Left ventricle myocardium inferior (tissue), 1 donor: Measurements from ENCODE around the gene PROM2. TPM values are rescaled to one million over a fixed set of nuclear protein-coding genes. Genes with fewer than 3 reads are reported as not detected.
A peak's percentile ranks its signal among the peaks of the same experiment; 100 is the strongest.

ENCODE experiments used
- DNase-seq: peaks from one replicate; pipeline ENCODE4 v3.0.0-alpha.2; 2020
- H3K27ac ChIP-seq: fragments of 200-600 bp; replicated peaks from 2 replicates; pipeline ENCODE4 v1.8.0; 2021
- H3K27me3 ChIP-seq: fragments of 200-600 bp; 2 replicates; pipeline ENCODE4 v1.8.0; 2021; ENCODE audit warnings: low read depth
- H3K36me3 ChIP-seq: fragments of 200-600 bp; 2 replicates; pipeline ENCODE4 v1.8.0; 2021
- H3K4me1 ChIP-seq: fragments of 200-600 bp; 2 replicates; pipeline ENCODE4 v1.8.0; 2021
- H3K4me3 ChIP-seq: fragments of 200-600 bp; 2 replicates; pipeline ENCODE4 v1.8.0; 2021; ENCODE audit warnings: mild to moderate bottlenecking, moderate library complexity
- H3K9me3 ChIP-seq: fragments of 200-600 bp; replicated peaks from 2 replicates; pipeline ENCODE4 v1.8.0; 2021
- intact Hi-C: fragments of 100-400 bp; cut with micrococcal nuclease; formaldehyde crosslinking; loops from one replicate; pipeline ENCODE4 v1.11.0; 2022
- long read RNA-seq: library from polyadenylated mRNA; unstranded; transcript quantifications from one replicate; pipeline ENCODE4 v2.0.0, GENCODE V29; 2021
- total RNA-seq: library from RNA; stranded (reverse); fragmentation: NEBNext Ultra II Directional; extraction: Animal tissue kit (Norgen Biotek cat#: 25700); gene quantifications from one replicate; pipeline ENCODE4 v1.2.1, GENCODE V29; 2021
- TF ChIP-seq, protein P1 (sequence below): fragments of 200-600 bp; IDR thresholded peaks from 2 replicates; pipeline ENCODE4 v1.8.0; 2021; ENCODE audit warnings: antibody characterized with exemption, mild to moderate bottlenecking, borderline replicate concordance
- donor health status: DM: no; HTN: yes; CAD: no; lungs with severe emphysema.

Gene PROM2
- total RNA-seq, result 1.4 TPM
- long read RNA-seq, result 0 reads

DNA sequence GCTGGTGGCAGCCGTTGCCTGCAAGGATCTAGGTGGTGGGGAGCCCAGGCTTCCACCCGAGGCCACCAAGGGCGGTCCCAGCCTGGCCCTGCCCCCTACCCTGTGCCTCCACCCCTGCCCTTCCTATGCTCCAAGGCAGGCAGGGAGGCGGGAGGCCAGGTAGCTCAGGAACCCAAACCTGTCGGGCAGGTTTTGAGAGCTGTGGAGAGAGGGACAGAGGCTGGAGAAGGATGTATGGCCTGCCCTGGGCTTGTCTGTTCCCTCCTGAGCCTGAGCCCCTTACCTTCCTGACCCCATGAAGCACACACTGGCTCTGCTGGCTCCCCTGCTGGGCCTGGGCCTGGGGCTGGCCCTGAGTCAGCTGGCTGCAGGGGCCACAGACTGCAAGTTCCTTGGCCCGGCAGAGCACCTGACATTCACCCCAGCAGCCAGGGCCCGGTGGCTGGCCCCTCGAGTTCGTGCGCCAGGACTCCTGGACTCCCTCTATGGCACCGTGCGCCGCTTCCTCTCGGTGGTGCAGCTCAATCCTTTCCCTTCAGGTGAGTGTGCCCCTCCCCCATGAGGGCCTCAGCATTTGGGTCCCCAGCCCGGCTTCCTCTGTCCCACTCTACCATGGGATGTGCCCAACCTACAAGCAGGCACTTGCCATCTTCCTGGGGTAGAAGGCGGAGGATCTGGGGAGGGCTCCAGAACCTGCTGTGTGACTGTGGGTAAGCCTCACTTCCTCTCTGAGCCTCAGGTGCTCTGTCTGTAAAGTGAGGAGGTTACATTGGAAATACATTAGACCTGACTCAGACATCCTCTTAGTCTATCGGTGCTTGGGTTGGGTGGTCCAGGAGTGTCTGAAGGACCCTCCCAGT lies at the start of gene PROM2:
PROM2 (plus strand) TSS at position 159 of the 860 bp plus-strand sequence; CDS start at position 296, 137 bp downstream.
- Histone ChIP-seq H3K36me3 (no peaks in the 10 kb centered on the region), H3K4me1 (no peaks in the 10 kb centered on the region), H3K9me3 (no peaks in the 10 kb centered on the region), H3K27me3 (no peaks in the 10 kb centered on the region), H3K4me3 (no peak within 1 kb of the TSS), H3K27ac (no peak within 1 kb of the TSS)
- intact Hi-C loops, result no loop called here
- TF ChIP-seq, protein P1, sequence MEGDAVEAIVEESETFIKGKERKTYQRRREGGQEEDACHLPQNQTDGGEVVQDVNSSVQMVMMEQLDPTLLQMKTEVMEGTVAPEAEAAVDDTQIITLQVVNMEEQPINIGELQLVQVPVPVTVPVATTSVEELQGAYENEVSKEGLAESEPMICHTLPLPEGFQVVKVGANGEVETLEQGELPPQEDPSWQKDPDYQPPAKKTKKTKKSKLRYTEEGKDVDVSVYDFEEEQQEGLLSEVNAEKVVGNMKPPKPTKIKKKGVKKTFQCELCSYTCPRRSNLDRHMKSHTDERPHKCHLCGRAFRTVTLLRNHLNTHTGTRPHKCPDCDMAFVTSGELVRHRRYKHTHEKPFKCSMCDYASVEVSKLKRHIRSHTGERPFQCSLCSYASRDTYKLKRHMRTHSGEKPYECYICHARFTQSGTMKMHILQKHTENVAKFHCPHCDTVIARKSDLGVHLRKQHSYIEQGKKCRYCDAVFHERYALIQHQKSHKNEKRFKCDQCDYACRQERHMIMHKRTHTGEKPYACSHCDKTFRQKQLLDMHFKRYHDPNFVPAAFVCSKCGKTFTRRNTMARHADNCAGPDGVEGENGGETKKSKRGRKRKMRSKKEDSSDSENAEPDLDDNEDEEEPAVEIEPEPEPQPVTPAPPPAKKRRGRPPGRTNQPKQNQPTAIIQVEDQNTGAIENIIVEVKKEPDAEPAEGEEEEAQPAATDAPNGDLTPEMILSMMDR, result no peak
- no peak for DNase-seq

GRCh38 chr2:95225658-95226057 lies 48.6 kb upstream of the PROM2 start:
- DNase-seq, result no peak
- no peak overlapping the region for H3K27ac ChIP-seq
- H3K36me3 ChIP-seq, result peaks cover 52% of the 10 kb centered on the region
- no peaks in the 10 kb centered on the region for H3K27me3 ChIP-seq
- H3K4me1 ChIP-seq, result no peaks in the 10 kb centered on the region
- TF ChIP-seq, protein P1, result no peak
- H3K4me3 ChIP-seq, result no peak overlapping the region
- intact Hi-C loops, result no loop called here
- peaks cover 93% of the 10 kb centered on the region for H3K9me3 ChIP-seq

DNA sequence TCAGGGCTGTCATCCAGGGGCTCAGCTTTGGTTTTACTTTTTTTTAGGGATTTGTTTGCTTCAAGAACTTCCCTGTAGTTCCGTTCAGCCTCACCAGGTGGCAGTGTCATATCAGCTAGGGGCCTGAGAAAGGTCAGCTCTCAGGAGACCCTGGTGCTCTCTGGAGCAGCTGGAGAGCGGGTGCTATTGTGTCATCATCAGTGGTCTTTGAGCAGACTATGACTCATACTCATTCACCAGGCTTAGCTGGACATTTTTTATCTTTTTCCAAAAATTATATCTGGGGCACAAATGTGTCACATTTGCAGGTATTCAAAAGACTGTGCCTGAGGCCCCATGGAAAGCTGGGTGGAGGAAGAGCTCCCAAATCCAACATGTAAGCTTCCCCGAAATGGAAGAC lies 42.5 kb upstream of the PROM2 start:
- H3K9me3 ChIP-seq, result peaks cover 92% of the 10 kb centered on the region
- TF ChIP-seq, protein P1, result peak; percentile 70
- no peak overlapping the region for H3K4me3 ChIP-seq
- H3K27me3 ChIP-seq, result no peaks in the 10 kb centered on the region
- peaks cover 10% of the 10 kb centered on the region for H3K36me3 ChIP-seq
- DNase-seq, result peak; percentile 17
- H3K4me1 ChIP-seq, result no peaks in the 10 kb centered on the region
- intact Hi-C loops, result no loop called here
- no peak overlapping the region for H3K27ac ChIP-seq

DNA sequence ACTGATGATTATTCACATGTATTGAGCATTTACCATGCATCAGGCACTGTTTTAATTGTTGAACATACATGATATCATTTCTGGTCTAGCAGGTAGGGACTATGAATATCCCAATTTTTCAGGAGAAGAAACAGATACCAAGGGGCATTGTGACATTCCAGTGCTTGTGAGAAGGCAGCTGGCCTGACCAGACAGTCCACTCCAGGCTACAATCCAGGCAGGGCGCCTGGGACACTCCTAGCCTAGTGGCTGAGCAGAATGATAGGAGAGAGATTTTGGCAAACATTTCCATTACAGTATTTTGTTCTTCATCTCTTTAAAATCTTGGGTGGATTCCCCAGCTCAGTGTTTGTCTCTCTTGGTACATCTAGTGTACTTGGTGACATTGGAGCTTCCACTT lies 42.0 kb upstream of the PROM2 start:
- H3K36me3 ChIP-seq, result peaks cover 10% of the 10 kb centered on the region
- no peak overlapping the region for H3K4me3 ChIP-seq
- intact Hi-C loops, result no loop called here
- TF ChIP-seq, protein P1, result no peak
- H3K4me1 ChIP-seq, result no peaks in the 10 kb centered on the region
- no peak for DNase-seq
- peaks cover 92% of the 10 kb centered on the region for H3K9me3 ChIP-seq
- no peak overlapping the region for H3K27ac ChIP-seq
- no peaks in the 10 kb centered on the region for H3K27me3 ChIP-seq

DNA sequence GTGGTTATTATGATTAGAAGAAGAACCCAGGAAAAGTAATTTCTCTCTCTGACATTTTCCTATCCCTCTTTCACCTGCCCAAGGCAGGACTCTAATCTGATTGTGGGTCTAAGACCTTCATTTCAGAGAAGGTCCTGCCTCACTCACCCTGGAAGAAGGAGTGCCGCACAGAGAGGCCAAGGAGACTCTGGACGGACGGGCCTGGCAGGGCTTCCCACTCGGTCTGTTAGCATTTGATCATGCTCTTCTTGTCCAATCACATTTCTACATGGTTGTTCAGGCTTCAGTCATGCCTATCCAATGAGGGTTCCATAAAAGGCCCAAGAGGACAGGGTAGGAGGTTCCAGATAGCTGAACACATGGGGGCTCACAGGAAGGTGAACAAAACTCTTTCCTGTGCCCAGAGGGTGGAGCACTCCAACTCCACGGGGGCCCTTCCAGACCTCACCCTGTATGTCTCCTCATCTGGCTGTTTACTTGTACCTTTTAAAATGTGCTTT lies 39.9 kb upstream of the PROM2 start:
- intact Hi-C loops, result no loop called here
- H3K9me3 ChIP-seq, result peaks cover 92% of the 10 kb centered on the region
- TF ChIP-seq, protein P1, result no peak

More for the DNA sequence above, 39.9 kb upstream of the PROM2 start:
- DNase-seq, result no peak
- Histone ChIP-seq H3K4me1 (peaks cover 12% of the 10 kb centered on the region), H3K36me3 (no peaks in the 10 kb centered on the region), H3K4me3 (no peak overlapping the region), H3K27ac (no peak overlapping the region), H3K27me3 (no peaks in the 10 kb centered on the region)
